HG02588 (cell line): ENCODE data around the gene LRRC47.

Source experiments
- ATAC-seq: cut with Tn5 transposase; IDR thresholded peaks from one replicate; pipeline ENCODE4 v1.9.1; 2021; ENCODE audit warnings: mild to moderate bottlenecking, moderate library complexity; ENCODE audit not compliant: unreplicated experiment

Gene LRRC47

DNA sequence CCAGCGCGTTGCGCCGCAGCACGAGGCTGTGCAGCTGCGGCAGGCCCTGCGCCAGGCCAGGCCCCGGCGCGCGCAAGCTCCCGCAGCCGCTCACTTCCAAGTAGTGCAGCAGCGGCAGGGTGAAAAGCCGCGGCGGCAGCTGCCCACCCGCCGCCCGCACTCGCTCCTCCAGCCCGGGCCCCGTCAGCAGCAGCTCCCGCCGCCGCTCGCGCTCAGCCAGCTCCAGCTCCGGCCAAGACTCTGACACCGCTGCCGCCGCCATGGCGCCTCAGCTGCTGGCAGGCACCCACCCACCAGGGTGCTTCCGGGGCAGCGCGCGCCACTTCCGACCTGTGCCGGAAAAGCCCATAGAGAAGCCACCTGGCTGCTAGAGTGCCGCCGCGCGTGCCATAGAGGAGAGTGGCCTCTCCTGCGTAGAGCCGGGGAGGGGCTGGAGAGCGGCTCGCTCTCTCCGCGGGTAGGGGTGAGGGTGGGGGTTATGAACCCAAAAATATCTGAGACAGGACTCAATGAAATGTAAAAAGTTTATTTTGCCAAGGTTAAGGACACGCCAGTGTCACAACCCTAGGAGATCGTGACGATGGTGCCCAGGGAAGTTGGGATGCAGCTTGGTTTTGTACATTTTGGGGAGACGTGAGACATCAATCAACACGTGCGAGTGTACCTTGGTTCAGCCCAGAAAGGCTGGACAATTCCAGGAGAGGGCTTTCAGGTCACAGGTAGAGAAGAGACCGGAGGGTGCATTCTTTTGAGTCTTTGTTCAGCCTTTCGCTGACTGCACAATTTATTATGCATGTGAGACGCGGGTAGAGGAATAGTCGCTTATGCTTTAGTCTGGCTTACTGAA lies at the start of gene LRRC47:
LRRC47 (minus strand) TSS at position 284 of the 847 bp plus-strand sequence; CDS start at position 262, 22 bp downstream.
- ATAC-seq = peak; percentile 95

DNA sequence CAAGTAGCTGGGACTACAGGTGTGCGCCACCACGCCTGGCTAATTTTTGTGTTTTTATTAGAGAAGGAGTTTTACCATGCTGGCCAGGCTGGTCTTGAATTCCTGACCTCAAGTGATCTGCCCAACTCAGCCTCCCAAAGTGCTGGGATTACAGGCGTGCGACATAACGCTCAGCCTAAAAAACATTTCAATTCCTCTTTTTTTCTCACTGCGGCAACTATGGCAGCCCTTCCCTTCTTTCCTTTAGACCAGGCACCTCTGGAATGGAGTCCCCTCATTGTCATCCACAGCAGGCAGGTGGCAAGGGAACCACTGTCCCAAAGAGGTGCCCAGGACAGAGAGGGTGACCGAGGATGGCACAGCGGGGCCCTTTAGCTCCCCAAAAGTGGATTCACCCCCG lies 46.6 kb upstream of the LRRC47 start:
- ATAC-seq = no peak

DNA sequence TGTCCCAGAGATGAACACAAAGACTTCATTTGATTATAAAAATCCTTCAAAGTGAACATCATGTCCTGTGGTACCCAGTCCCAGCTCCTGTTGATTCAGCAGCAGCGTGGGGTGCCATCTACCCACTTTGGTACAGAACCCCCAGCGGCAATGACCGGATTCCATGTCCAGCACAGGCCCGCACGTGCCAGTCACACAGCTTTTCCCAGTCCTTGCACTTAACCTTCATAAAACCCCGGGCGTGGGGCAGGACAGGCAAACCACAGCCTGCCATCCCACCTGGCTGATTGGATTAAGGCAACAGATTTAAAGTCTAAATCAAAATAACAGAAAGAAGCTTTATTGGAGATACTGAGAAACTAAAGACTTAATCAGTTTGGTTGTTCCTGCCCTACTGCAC lies 45.2 kb upstream of the LRRC47 start:
- no peak for ATAC-seq

DNA sequence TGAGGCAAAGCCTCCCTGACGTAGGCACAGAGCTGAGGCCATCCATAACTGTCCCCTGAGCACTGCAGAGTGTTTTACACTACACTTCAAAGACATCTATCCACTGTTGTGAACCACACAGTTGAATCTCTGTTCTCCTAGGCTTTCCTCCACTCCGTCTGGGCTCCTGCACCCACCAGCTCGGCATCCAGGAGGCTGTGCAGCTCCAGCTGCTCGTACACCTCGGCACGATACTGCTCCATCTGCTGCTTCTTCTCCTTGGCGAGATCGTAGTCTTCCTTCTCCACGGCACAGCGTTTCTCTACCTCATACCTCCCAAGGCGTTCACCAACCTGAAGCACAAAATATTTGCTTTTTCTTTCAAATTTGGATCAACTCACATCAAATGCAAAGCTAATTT lies 42.5 kb upstream of the LRRC47 start:
- ATAC-seq = no peak

DNA sequence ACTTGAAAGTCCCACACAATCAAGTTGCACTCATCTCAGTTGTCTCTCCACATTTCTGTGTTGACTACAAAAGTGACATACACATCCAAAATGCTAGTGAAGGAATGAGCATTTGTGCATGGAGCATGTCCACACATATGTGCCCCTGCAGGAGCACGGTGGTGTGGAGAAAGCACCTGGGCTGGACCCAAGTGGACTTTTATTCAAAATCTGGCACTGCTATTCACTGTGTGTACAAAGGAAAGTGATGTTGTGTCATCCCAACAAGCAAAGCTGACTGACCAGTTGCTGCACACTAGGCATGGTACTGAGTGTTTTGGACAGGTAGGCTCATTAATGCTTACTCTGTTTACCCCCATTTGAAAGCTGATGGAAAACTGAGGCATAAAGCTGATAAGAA lies 41.4 kb upstream of the LRRC47 start:
- ATAC-seq = no peak

DNA sequence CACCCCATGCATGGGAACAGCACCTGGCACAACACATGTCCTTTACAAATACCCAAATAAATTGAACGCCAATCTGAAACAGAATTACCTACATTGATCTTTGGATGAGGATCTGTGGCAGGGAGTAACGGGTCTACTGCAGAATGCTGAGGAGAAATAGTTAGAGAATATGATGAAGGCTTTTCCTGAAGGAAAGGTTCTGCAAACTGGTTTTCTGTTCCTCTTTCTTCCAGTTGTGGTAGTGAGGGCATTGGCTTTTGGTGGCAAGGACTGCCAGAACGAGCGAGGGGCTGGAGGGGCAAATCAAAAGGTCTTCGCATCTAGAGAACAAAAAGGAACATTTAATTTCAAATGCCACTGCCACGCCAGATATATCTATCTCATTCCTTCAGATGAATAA lies 40.9 kb upstream of the LRRC47 start:
- no peak for ATAC-seq

DNA sequence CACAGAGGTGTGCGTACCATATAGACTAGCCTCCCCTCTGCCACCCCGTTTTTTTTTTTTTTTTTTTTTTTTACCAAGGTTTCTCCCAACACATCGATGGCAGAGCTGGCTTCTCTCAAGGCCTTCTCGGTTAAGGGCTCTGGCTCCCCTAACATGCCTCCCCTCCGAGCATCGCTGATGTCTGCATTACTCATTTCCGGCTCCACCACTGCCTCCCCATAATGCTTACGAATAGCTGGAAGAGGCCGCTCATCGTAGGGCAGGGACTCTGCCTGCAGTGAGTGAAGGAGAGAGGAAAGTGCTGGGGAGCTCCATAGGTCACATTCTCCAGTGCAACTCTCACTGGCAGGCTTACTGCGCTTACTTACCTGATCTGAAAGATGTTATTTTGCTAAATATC lies 40.1 kb upstream of the LRRC47 start:
- no peak for ATAC-seq

DNA sequence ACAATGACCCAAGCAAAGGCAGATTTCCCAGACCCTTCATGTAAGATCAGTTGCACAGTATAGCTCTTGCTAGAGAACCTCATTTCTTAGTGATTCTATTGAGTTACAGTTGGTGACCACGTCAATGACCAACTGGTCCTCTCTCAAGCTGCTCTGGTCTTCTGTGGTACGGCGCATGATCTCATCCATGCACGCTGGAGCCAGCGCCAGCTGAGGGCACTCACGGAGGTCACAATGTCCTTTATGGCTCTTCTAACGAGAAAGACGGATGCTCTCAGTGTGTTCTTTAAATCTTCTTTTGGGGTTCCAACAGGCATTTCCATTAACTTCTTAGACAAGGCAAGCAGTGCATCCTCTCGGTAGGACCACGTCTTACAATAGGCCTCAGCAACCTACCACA lies 38.4 kb upstream of the LRRC47 start:
- no peak for ATAC-seq

DNA sequence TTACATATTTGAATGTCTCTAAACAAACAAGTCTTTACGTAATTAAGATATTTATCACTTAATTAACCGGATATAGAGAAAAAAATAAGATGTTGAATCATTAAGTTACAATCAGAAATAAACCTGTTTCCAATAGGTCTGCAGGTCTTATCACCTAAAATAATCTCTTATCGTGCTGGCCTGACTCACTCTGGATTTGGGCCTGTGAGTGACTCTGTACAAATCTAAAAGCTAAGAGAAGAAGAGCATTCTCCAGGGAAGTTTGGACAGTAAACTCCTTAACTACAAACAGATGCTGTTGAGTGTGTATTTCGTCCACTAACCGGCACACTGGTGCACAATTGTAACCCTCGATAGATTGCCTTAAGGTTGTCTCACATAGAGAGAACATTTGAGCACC lies 35.4 kb upstream of the LRRC47 start:
- no peak for ATAC-seq

DNA sequence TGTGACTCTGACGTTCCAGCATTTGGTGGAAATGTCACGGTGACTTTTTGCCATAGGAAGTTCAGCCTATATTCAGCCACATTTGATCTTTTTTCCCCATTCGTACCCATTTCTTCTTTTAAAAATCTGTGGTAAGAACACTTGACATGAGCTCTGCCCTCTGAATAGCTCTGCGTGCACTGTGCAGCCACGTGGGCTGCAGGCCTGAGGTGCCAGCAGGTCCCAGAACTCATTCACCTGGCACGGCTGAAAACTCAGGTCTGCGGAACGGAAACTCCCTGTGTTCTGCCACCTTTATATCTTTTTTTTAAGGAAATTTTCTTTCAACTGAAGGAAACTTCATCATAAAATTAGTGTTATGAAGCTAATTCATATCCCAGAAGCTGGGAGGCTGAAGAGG lies 32.1 kb upstream of the LRRC47 start:
- no peak for ATAC-seq

DNA sequence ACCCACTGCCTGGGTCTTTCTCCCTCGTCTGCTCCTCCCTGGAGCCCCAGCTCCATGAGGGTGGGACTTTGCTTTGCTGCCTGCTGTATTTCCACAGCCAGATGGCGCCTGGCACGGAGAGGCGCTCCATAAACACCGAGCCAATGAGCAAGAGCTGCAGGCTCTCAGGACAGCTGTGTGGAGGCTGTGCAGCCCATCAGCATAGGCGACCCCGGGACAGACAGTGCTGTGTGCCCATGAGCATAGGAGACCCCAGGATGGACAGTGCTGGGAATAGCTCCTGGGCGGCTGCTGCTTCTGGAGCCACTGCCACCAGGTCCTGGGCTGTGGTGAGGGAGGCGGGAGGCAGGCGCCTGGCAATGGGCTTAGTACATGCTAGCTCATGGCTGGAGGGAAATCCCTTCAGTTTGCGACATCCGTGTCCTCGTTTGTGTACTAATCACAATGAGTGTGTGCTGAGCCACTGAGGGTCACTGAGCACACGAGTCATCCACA lies 31.6 kb upstream of the LRRC47 start:
- ATAC-seq = no peak

DNA sequence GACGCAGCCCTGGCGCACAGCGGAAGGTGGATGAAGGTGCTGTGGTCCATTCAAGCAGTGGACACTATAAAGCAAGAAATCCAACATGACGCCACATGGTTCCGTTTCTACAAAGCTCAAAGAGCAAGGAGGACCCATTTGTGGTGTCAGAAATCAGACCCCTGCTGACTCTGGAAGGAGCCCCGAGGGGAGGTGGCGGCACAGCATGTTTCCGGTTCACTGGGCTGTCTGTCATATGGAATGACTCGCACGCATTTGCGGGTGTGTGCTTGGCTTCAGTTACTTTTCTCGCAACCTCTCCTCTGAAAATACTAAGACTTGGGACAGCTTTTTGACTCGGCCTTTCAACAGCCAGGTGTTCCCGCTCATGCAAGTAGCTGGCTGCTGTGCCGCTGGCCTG lies 29.1 kb upstream of the LRRC47 start:
- ATAC-seq = no peak

DNA sequence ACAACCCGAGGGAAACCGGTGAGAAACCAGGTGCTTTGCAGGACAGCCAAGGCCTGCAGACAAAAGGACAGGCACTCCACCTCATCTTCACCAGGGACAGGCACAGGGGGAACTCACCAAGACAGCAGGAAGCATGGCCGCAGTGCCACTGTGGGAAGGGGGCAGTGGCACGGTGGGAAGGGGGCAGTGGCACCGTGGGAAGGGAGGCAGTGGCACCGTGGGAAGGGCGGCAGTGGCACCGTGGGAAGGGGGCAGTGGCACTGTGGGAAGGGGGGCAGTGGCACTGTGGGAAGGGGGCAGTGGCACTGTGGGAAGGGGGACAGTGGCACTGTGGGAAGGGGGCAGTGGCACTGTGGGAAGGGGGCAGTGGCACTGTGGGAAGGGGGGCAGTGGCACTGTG lies 28.4 kb upstream of the LRRC47 start:
- ATAC-seq = no peak

DNA sequence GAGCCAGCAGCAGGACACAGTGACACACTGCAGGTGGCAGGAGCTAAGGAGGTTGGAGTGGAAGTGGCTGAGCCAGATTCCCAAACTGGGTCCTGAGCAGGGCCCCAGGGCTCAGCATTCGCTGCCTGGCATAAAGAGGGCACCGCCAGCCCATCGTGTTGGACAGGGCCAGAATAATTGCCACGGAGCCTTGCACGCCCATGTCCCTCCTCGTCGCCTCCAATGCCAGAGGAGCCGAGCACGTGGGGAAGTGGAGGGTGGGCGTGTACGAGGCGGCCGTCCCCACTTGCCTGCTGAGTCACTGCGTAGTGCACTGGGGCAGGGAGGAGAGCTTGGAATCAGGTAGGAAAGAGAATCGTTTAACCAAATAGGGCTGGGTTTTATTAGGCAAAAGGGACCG lies 26.1 kb upstream of the LRRC47 start:
- ATAC-seq = no peak

DNA sequence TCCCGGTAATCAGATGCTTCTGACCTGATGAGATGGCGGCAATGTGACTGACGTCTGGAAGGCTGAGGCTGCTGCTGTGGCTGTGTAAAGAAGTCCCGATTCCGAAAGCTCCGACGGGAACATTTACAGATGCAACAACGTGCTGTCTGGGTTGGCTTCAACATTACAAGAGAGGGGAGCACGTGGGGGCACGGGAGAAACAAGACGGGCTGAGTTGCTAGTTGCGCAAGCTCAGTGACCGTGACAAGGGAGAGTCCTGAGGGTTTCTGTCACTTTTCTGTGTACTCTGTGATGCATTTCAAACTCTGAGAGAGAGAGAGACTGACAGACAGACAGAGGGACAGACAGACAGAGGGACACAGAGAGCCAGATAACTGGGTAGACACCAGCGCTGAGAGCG lies 25.6 kb upstream of the LRRC47 start:
- ATAC-seq = no peak

DNA sequence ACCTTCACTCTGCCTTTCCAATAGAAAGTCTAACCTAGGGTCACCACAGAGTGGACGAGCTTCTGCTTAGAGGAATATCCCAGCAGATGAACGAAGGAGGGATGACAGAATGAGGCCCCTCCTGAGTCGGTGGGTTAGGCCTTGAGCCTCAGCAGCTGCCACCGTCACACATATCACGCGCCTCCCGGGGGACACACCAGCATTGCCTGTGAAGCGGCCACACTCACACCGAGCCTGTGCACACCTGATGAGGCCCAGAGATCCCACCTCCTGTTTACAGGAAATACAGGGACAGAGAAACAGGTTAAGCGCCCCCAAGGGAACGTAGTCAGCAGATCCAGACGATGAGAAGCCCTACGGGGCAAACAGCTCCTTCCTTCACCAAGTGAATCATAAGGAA lies 25.1 kb upstream of the LRRC47 start:
- ATAC-seq = no peak

DNA sequence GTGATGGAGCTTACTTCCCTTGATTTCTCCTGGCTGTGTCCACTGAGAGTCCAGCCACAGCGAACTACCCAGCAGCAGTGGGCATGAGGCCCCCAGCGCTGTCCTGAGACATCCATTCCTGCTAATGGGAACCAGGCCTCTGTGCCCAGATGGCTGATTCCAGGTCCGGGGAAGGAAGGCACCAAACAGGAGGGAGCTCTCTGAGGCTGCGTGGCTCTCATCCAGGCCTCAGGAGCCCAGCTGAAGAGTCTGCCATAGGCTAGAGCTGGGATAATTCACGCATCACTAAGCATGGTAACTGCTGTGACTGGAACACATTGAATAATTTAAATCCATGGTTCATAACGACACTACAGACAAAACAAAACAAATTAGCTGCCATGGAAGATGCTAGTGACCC lies 24.7 kb upstream of the LRRC47 start:
- ATAC-seq = no peak

DNA sequence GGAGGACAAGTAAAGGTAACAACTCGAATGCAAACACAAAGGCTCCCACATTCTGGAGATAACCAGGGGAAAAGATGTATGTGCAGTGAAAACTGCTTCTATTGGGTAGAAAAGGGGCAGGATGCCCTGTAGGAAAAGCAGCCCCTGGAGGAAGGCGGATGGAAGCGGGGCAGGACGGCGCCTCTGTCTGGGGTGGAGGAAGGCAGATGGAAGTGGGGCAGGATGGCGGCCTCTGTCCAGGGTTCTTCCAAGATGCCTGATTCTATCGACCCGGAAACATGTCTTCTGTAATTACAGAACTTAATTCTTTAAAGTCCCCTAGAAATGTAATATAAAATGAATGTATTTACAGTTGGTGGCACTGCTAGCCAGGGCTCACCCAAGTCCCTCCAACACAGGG lies 24.0 kb upstream of the LRRC47 start:
- no peak for ATAC-seq

DNA sequence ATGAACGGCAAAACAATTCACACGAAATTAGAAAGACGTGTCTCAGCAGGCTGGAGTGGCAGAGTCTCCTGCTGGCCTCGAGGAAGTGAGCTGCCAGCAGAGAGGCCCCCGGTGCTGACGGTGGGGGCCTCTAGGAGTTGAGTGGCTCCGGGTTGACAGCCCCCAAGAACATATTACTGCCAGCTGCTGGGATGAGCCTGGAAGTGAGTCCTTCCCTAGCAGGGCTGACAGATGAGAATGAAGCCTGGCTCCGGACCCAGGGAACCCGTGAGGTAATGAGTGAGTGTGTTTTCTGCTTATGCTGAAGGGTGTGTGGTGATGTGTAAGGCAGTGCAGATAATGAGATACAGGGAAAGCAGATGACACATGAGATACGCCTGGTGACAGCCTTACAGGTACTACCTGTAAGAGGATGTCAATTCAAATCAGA lies 23.5 kb upstream of the LRRC47 start:
- ATAC-seq = no peak

DNA sequence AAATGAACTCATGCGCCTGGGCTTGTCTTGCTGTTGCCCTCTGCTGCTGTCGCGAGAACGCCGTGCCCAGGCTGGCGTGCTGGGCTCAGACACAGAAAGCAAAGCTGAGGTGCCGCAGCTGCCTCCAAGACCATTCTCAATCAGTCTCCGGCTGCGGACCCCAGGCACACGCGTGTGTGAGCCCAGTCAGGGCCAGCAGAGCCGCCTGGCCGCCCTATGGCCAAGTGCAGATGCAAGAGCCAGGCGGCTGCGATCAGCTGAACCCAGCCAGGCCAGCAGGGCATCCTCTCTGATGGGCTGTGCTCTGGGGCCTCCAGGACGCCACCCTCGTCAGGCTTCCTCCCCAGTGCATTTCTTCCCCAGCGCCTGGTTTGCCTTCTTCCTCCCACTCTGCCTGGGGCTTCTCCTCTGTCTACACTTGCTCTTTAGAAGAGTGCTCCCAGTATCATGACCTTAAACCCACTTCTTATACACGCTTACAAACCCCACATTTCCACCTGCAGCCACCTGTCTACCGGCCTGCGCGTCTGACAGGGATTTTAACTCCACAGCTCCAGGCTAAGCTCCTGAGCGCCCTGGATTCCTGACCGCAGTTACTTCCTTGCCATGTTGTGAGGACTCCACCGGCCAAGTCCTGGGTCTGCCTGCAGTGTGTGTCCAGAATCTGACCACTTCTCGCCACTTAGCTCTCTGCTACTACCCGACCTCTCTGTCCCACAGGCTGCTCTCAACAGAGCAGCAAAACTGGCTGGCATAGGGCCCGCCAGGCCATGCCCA lies 21.7 kb upstream of the LRRC47 start:
- ATAC-seq = no peak

DNA sequence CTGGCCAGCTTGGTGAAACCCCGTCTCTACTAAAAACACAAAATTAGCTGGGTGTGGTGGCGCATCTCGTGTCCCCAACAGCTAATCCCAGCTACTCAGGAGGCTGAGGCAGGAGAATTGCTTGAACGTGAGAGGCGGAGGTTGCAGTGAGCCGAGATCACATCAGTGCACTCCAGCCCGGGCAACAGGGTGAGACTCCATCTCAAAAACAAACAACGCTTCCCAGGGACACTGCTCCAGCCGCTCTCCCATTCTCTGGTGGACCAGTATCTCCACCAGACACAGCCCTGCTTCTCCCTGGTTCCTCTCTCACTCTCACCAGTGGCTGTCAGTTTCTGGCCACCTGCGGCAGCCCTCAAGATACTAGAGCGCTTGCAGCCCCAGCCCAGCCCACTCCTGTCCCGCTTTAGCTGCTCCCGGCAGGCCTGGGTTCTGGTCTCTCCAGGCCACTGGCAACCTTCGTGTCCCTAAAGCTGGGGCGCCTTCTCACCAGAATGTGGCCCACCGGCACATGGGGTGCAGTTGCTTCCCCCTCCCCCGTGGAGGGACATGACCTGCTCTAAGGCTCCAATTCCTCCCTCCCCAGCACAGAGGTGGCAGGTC lies 20.9 kb upstream of the LRRC47 start:
- ATAC-seq = no peak
